GM19193 (cell line): ENCODE data around the gene EPHX1.

Experiments
- POLR2A ChIP-seq: IDR thresholded peaks from 4 replicates; pipeline ENCODE4 v1.6.1; 2011; ENCODE audit not compliant: insufficient read depth, insufficient read length; ENCODE audit errors: extremely low read depth

Gene EPHX1

GRCh38 chr1:225847610-225848009, 37.7 kb downstream of the EPHX1 start:
- no peak for TF ChIP-seq POLR2A

DNA sequence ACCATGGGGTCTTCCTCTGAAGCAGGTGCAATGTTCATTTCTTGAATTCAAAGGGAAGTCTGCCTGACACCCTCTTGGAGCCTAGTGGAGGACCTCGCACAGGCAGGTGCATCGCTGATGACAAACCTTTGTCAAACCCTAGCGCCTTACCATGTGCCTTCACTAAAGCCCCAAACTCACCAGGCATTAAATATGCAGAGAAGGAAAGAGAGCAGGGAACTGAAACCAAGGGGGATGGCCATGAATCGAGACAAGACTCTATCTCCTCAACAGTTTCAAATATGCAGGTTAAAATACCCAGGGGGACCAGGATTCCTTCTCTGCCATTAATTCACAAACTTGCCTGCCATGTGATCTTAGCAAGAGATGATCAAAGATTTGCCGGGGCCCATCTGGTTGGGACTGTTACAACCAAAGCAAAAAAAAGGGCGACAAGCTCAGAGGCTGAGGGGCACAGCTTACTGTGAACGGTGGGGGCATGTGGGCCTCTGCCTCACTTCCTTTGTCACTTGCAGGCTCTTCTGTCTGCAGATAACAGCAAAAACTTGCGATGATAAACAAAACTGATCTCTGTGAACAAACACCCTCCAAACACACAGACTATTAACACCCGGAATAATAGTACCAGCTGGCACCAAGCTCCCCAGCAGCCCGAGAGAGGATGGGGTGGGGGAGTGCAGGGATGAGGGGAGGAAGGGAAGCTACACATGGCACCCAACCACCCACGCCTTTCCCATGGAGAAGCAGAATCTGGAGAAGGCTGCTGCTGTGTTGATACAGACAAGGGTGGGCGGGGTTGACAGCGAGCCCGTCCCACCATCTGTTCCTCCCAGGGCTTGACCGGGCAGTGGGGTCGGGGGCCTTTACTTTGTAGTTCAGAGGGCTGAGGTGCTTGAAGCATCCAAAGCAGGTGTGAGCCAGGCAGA, 38.4 kb downstream of the EPHX1 start:
- TF ChIP-seq POLR2A: no peak

DNA sequence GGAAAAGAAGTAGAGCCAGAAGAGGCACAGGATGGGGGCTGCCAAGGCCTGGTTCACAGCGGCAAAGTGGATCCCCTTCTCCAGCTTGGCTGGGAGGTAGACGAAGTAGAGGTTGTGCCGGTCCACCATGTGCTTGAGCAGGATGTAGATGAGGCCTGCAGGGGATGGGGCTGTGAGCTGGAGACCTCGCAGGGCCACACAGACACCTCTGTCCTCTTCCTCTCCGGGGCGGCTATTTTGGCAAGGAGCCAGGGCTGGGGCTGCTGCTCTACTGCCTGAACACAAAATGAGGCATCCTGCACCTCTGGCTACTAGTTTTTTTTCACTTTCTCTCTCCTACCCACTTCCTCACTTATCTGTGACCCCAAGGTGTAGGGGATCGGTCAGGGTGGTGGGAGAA, 40.0 kb downstream of the EPHX1 start:
- no peak for TF ChIP-seq POLR2A

DNA sequence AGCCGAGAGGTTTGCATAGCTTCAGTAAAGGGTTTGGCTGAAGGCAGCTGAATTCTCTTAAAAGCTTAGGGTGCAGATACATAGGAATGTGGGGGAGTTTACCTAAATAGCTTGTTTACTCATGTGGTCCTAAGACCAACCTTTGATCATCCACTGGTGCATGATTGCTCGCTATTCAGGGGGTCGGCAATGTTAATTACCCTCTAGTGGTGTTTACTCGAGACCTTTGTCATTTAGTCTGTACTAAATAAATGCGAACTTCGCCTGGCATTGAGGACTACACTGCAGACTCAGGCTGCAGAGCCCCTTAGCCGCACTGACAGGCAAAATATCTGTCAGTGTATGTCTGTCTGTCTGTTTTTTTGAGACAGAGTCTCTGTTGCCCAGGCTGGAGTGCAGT, 40.4 kb downstream of the EPHX1 start:
- TF ChIP-seq POLR2A: no peak

- no peak for TF ChIP-seq POLR2A
Measured at GRCh38 chr1:225851805-225852204, 41.9 kb downstream of the EPHX1 start.

DNA sequence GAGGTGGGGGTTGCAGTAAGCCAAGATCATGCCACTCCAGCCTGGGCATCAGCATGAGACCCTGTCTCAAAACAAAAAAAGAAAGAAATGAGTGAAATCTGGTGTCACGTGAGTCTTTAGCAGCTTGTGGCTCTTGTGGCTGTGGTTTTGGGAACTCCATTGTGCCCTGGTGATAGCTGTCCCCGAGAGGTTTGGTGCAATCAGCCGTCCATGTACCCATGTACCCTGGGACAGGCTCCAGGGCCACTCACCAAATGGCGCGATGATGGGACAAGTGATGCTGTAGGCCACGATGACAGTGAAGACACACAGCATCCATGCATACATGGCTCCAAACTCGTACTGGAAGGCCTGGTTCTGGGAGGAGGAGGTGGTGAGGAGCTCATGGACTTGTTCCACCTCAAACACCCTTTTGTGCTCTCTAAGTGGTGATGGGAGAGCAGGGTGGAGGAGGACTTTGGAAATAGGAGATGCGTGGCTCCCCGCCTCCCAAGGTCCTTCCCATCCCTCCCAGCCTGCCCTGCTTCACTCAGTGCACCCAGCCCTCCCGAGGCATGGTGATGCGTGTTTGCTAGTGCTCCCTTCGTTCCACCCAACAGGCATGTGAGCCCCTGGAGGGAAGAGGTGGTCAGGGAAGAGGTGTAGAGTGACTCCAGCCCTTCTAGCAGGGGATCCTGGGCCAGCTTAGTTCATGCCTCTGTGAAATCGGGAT, 42.6 kb downstream of the EPHX1 start:
- no peak for TF ChIP-seq POLR2A

GRCh38 chr1:225853441-225853840, 43.5 kb downstream of the EPHX1 start:
- no peak for TF ChIP-seq POLR2A

DNA sequence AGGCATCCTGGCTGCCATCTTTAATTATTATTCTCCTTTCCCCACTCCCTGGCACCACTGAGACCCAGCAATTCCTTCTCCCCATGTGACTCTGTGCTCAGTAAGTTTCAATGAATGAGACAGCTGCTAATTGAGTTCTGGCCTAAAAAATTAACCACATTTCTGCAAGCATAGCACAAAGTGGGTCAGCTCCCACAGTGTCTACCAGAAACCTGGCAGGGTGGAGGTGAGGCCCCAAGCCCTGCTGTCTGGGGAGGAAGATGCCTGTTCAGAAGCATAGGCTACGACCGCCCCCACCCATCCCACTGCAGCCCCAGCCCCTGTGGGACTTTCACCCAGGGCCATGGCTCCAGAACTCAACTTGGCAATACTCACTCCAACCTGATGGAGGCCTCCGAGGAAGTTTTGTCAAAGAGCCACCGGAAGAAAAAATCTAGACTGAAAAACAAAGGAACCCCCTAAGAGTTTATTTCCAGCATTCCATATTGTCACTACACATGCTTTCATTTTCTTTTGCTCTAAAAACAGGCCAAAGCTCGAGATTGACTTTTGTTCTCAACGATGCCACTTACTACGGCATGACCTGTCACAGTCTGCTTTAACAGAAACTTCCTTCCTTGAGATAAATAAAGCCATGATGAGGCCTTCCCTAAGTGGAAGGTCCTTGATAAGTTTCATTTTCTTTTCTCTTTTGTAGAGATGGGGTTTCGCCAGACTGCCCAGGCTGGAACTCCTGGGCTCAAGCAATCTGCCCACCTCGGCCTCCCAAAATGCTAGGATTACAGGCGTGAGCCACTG, 45.8 kb downstream of the EPHX1 start:
- TF ChIP-seq POLR2A: no peak

- no peak for TF ChIP-seq POLR2A
Measured at GRCh38 chr1:225857256-225857655, 47.3 kb downstream of the EPHX1 start.

DNA sequence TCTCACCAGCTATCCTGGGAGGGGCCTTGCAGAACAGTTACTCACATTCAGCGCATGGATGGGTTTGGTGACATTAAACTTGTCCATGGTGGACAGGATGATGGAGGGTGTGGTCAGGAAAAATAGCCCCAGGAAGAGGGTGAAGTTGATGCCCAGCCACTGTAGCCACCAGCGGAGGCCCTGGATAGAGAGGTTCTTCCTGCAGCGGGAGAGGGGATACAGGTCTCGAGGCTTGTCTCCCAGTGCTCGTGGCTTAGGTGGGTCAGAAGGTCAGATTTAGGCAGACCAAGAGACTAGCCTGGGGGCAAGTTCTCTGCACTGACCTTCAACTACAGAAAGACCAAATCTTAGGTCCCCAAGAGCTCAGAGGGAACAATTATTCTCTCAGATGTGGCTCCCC, 49.2 kb downstream of the EPHX1 start:
- TF ChIP-seq POLR2A: no peak

GRCh38 chr1:225860107-225860506, 50.2 kb downstream of the EPHX1 start:
- TF ChIP-seq POLR2A: no peak

GRCh38 chr1:225860876-225861441, 51.0 kb downstream of the EPHX1 start:
- no peak for TF ChIP-seq POLR2A

DNA sequence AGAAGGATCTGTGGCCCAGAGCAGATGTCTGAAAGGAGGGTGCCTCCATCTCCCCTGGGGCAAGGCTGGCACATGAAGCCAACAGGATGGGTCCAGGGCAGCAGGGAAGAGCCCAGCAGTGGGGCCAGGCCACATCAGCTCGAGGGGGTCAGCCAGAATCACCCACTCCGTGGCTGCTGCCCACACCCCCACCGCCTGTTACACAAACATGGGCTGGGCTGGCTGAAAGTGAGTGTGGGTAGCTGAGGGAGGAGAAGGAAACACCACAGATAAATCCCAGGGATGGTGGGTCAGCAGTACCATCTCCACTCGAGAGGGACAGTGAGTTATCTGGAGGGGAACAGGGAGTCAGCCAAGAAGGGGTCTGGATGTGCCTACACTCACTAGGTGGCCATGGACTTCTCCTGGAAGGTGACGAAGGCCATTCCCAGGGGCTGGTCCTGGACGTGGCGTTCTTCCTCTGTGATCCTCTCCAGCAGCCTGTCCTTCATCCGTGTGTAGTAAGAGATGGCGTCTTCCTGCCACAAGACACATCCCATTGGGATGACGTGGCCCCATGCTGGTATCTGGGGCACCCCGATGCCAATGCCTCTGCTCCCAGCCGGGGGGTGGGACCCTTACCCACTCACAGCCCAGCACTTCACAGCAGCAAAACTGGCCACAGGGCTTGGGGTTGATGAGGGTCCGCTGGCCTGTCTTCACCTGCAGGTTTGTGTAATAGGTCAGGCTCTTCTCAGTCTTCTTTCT, 52.1 kb downstream of the EPHX1 start:
- TF ChIP-seq POLR2A: no peak

DNA sequence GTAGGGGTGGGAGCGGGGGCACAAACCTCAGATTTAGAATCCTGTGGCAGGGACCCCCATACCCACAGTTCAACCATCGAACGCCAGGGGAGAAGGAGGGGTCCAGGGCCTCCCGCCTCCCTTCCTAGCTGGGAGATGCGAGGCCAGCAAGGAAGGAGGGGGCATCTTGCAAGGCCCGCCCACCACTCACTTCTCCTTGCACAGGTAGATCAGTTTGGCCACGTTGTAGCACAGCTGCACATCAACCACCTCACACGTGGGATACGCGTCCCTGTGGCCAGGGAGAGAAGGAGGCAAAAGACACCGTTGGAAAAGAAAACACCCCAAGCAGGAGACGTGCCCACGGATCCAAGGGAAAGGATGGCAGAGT, 52.6 kb downstream of the EPHX1 start:
- TF ChIP-seq POLR2A: no peak

DNA sequence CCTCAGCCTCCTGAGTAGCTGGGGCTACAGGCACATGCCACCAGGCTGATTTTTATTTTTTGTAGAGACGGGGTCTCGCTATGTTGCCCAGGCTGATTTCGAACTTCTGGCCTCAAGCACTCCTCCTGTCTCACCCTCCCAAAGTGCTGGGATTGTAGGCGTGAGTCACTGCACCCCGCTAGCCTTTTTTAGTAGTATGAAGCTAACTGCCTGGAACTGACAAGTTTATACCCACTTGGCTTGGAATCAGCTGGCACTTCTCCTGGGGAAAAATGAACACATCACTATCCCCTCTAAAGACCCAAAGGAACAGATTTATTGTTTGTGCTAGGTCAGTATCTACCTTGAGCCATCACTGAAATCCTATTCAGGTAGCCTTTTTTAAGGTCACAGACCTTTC, 53.2 kb downstream of the EPHX1 start:
- TF ChIP-seq POLR2A: no peak

- no peak for TF ChIP-seq POLR2A
Measured at GRCh38 chr1:225865514-225865913, 55.6 kb downstream of the EPHX1 start.
